RCC 7860 (cell line): ENCODE data around the gene SEMA3A.

Source experiments
- DNase-seq: peaks from one replicate; pipeline ENCODE4 v3.0.0-alpha.2; 2015; ENCODE audit warnings: low spot score
- FAIRE-seq: peaks from 2 replicates; lab custom pipeline; 2012; peaks lifted over from hg19 to GRCh38; lab: Jason Lieb, UNC

The SEMA3A gene

GRCh38 chr7:84199216-84199615 lies 4.6 kb upstream of the SEMA3A start:
- FAIRE-seq (no peak), DNase-seq (no peak)

GRCh38 chr7:84196084-84196503 lies 1.5 kb upstream of the SEMA3A start:
- no peak for FAIRE-seq

GRCh38 chr7:84195295-84196060 lies 889 bp upstream of the SEMA3A start:
- no peak for FAIRE-seq
- no peak for DNase-seq

More at GRCh38 chr7:84196084-84196503, 1.5 kb upstream of the SEMA3A start:
- DNase-seq, result peak; percentile 14

- DNase-seq, result no peak
- peak; percentile 73 for FAIRE-seq
Measured at GRCh38 chr7:84193747-84194146, 842 bp downstream of the SEMA3A start.

- FAIRE-seq (no peak), DNase-seq (no peak)
Measured at GRCh38 chr7:84191842-84192241, 2.7 kb downstream of the SEMA3A start.

- no peak for FAIRE-seq
- DNase-seq, result no peak
Measured at GRCh38 chr7:84191261-84191660, 3.3 kb downstream of the SEMA3A start.

GRCh38 chr7:84190016-84190705 lies 4.4 kb downstream of the SEMA3A start:
- no peak for FAIRE-seq
- DNase-seq, result no peak

GRCh38 chr7:84188786-84189405 lies 5.7 kb downstream of the SEMA3A start:
- no peak for FAIRE-seq

GRCh38 chr7:84187813-84188510 lies 6.6 kb downstream of the SEMA3A start:
- peak; percentile 66 for FAIRE-seq
- DNase-seq, result no peak

More at GRCh38 chr7:84188786-84189405, 5.7 kb downstream of the SEMA3A start:
- no peak for DNase-seq

GRCh38 chr7:84187087-84187805 lies 7.3 kb downstream of the SEMA3A start:
- FAIRE-seq, result no peak

GRCh38 chr7:84183741-84184140 lies 10.8 kb downstream of the SEMA3A start:
- no peak for FAIRE-seq
- no peak for DNase-seq

More at GRCh38 chr7:84187087-84187805, 7.3 kb downstream of the SEMA3A start:
- DNase-seq, result no peak

GRCh38 chr7:84182301-84182700 lies 12.3 kb downstream of the SEMA3A start:
- DNase-seq, result no peak
- FAIRE-seq, result no peak

- FAIRE-seq (no peak), DNase-seq (no peak)
Measured at GRCh38 chr7:84181628-84182027, 13.0 kb downstream of the SEMA3A start.

- no peak for DNase-seq
- FAIRE-seq, result no peak
Measured at GRCh38 chr7:84177758-84178412, 16.7 kb downstream of the SEMA3A start.

GRCh38 chr7:84176716-84177115 lies 17.9 kb downstream of the SEMA3A start:
- DNase-seq (no peak), FAIRE-seq (no peak)

- DNase-seq (no peak), FAIRE-seq (no peak)
Measured at GRCh38 chr7:84175461-84175860, 19.1 kb downstream of the SEMA3A start.

GRCh38 chr7:84170646-84171045 lies 23.9 kb downstream of the SEMA3A start:
- no peak for FAIRE-seq
- no peak for DNase-seq

- DNase-seq, result no peak
- FAIRE-seq, result no peak
Measured at GRCh38 chr7:84162584-84162983, 32.0 kb downstream of the SEMA3A start.

- DNase-seq (no peak), FAIRE-seq (no peak)
Measured at GRCh38 chr7:84162125-84162524, 32.5 kb downstream of the SEMA3A start.

- FAIRE-seq, result no peak
Measured at GRCh38 chr7:84161398-84161797, 33.2 kb downstream of the SEMA3A start.

More at GRCh38 chr7:84161398-84161797, 33.2 kb downstream of the SEMA3A start:
- no peak for DNase-seq
